Measurements from ENCODE around the gene SUPT3H. TPM values are rescaled to one million over a fixed set of nuclear protein-coding genes. Genes with fewer than 3 reads are reported as not detected.

SUPT3H gene
- total and polyA plus RNA-seq, 2 of the 8 experiments (the other 6 are each of a cell fraction or from before 2014, with no cell fraction given): 18.8 to 23.0 TPM

DNA sequence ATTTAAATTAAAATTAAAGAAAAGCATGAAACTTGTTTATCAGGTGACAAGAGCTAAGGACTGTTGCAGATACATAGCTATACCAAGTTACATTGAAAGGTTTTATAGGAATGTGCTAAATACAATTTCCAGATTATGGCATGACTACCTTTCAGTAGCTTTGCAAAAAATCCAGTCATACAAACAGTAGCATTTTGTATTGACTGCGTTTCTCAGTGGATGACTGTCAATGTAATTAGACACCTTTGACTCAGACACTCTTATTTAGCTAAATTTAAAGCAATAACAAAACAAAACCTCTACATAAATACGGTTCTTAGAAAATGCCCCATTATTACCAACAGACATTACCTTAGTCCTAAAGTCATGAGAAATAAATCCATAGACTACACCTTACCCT lies 325.4 kb downstream of the SUPT3H start (continued):
- TF ChIP-seq, protein P1, sequence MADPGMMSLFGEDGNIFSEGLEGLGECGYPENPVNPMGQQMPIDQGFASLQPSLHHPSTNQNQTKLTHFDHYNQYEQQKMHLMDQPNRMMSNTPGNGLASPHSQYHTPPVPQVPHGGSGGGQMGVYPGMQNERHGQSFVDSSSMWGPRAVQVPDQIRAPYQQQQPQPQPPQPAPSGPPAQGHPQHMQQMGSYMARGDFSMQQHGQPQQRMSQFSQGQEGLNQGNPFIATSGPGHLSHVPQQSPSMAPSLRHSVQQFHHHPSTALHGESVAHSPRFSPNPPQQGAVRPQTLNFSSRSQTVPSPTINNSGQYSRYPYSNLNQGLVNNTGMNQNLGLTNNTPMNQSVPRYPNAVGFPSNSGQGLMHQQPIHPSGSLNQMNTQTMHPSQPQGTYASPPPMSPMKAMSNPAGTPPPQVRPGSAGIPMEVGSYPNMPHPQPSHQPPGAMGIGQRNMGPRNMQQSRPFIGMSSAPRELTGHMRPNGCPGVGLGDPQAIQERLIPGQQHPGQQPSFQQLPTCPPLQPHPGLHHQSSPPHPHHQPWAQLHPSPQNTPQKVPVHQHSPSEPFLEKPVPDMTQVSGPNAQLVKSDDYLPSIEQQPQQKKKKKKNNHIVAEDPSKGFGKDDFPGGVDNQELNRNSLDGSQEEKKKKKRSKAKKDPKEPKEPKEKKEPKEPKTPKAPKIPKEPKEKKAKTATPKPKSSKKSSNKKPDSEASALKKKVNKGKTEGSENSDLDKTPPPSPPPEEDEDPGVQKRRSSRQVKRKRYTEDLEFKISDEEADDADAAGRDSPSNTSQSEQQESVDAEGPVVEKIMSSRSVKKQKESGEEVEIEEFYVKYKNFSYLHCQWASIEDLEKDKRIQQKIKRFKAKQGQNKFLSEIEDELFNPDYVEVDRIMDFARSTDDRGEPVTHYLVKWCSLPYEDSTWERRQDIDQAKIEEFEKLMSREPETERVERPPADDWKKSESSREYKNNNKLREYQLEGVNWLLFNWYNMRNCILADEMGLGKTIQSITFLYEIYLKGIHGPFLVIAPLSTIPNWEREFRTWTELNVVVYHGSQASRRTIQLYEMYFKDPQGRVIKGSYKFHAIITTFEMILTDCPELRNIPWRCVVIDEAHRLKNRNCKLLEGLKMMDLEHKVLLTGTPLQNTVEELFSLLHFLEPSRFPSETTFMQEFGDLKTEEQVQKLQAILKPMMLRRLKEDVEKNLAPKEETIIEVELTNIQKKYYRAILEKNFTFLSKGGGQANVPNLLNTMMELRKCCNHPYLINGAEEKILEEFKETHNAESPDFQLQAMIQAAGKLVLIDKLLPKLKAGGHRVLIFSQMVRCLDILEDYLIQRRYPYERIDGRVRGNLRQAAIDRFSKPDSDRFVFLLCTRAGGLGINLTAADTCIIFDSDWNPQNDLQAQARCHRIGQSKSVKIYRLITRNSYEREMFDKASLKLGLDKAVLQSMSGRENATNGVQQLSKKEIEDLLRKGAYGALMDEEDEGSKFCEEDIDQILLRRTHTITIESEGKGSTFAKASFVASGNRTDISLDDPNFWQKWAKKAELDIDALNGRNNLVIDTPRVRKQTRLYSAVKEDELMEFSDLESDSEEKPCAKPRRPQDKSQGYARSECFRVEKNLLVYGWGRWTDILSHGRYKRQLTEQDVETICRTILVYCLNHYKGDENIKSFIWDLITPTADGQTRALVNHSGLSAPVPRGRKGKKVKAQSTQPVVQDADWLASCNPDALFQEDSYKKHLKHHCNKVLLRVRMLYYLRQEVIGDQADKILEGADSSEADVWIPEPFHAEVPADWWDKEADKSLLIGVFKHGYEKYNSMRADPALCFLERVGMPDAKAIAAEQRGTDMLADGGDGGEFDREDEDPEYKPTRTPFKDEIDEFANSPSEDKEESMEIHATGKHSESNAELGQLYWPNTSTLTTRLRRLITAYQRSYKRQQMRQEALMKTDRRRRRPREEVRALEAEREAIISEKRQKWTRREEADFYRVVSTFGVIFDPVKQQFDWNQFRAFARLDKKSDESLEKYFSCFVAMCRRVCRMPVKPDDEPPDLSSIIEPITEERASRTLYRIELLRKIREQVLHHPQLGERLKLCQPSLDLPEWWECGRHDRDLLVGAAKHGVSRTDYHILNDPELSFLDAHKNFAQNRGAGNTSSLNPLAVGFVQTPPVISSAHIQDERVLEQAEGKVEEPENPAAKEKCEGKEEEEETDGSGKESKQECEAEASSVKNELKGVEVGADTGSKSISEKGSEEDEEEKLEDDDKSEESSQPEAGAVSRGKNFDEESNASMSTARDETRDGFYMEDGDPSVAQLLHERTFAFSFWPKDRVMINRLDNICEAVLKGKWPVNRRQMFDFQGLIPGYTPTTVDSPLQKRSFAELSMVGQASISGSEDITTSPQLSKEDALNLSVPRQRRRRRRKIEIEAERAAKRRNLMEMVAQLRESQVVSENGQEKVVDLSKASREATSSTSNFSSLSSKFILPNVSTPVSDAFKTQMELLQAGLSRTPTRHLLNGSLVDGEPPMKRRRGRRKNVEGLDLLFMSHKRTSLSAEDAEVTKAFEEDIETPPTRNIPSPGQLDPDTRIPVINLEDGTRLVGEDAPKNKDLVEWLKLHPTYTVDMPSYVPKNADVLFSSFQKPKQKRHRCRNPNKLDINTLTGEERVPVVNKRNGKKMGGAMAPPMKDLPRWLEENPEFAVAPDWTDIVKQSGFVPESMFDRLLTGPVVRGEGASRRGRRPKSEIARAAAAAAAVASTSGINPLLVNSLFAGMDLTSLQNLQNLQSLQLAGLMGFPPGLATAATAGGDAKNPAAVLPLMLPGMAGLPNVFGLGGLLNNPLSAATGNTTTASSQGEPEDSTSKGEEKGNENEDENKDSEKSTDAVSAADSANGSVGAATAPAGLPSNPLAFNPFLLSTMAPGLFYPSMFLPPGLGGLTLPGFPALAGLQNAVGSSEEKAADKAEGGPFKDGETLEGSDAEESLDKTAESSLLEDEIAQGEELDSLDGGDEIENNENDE (IDR thresholded peaks at IDR 0.05; ENCODE audit: insufficient replicate concordance, low read length): no peak
- no peak for TF ChIP-seq GABPA (IDR thresholded peaks at IDR 0.05; ENCODE audit: borderline replicate concordance, insufficient read depth, low read length)
- no peak for TF ChIP-seq CHD1 (IDR thresholded peaks at IDR 0.05; ENCODE audit: low read depth, low read length)
- no peak for TF ChIP-seq RBBP5 (IDR thresholded peaks at IDR 0.05; ENCODE audit: borderline replicate concordance, low read depth, low read length)
- no peak for TF ChIP-seq JUN (IDR thresholded peaks at IDR 0.05; ENCODE audit: low read depth, low read length)
- TF ChIP-seq MAFK (IDR thresholded peaks at IDR 0.05; ENCODE audit: low read depth, low read length): no peak
- no peak for TF ChIP-seq TAF1 (IDR thresholded peaks at IDR 0.05; ENCODE audit: low read depth, low read length)
- TF ChIP-seq, protein P2, sequence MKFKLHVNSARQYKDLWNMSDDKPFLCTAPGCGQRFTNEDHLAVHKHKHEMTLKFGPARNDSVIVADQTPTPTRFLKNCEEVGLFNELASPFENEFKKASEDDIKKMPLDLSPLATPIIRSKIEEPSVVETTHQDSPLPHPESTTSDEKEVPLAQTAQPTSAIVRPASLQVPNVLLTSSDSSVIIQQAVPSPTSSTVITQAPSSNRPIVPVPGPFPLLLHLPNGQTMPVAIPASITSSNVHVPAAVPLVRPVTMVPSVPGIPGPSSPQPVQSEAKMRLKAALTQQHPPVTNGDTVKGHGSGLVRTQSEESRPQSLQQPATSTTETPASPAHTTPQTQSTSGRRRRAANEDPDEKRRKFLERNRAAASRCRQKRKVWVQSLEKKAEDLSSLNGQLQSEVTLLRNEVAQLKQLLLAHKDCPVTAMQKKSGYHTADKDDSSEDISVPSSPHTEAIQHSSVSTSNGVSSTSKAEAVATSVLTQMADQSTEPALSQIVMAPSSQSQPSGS (IDR thresholded peaks at IDR 0.05; ENCODE audit: low read length): no peak
- no peak for TF ChIP-seq HDAC2 (IDR thresholded peaks at IDR 0.05; ENCODE audit: borderline replicate concordance in 1 of 2, low read depth in 2 of 2, low read length in 2 of 2)
